OCI-LY1 (cell line): ENCODE data around the gene TRIP10.

Source experiments
- H2AFZ ChIP-seq: fragments of 200-600 bp; sonication (generic), shearing (Covaris generic); 2 replicates; pipeline ENCODE4 v1.6.0; 2014; ENCODE audit warnings: antibody characterized with exemption, mild to moderate bottlenecking, low read length
- H3F3A ChIP-seq: fragments of 200-600 bp; sonication (generic), shearing (Covaris generic); 2 replicates; pipeline ENCODE4 v1.6.0; 2014; ENCODE audit warnings: mild to moderate bottlenecking, antibody characterized with exemption, low read length, moderate library complexity; ENCODE audit not compliant: insufficient read depth
- H3K27ac ChIP-seq: fragments of 200-600 bp; sonication (generic); 2 replicates; pipeline ENCODE4 v1.5.1; 2014; ENCODE audit warnings: low read length, mixed run types, mild to moderate bottlenecking, low read depth; ENCODE audit not compliant: poor library complexity, severe bottlenecking
- H3K27me3 ChIP-seq: fragments of 200-600 bp; sonication (generic); 2 replicates; pipeline ENCODE4 v1.6.0; 2014; ENCODE audit warnings: antibody characterized with exemption, mild to moderate bottlenecking, low read length, moderate library complexity; ENCODE audit not compliant: insufficient read depth
- H3K36me3 ChIP-seq: fragments of 200-600 bp; sonication (generic); 2 replicates; pipeline ENCODE4 v1.6.1; 2014; ENCODE audit warnings: mild to moderate bottlenecking, antibody characterized with exemption, low read length, moderate library complexity, mixed read lengths; ENCODE audit not compliant: insufficient read depth
- H3K4me1 ChIP-seq: fragments of 200-600 bp; sonication (generic); 2 replicates; pipeline ENCODE4 v1.5.1; 2014; ENCODE audit warnings: mild to moderate bottlenecking, low read length, moderate library complexity; ENCODE audit not compliant: insufficient read depth, severe bottlenecking
- H3K4me2 ChIP-seq: fragments of 200-600 bp; sonication (generic), shearing (Covaris generic); 2 replicates; pipeline ENCODE4 v1.6.1; 2014; ENCODE audit warnings: low read length
- H3K4me3 ChIP-seq: fragments of 200-600 bp; sonication (generic); 2 replicates; pipeline ENCODE4 v1.5.1; 2014; ENCODE audit warnings: low read length, low read depth, mild to moderate bottlenecking, mixed read lengths; ENCODE audit not compliant: poor library complexity, severe bottlenecking
- H3K79me2 ChIP-seq: fragments of 200-600 bp; shearing (Covaris generic); 2 replicates; pipeline ENCODE4 v1.6.1; 2016; ENCODE audit warnings: mixed run types, low read length, mixed read lengths; ENCODE audit not compliant: insufficient read depth
- H3K9ac ChIP-seq: fragments of 200-600 bp; sonication (generic), shearing (Covaris generic); 2 replicates; pipeline ENCODE4 v1.6.1; 2014; ENCODE audit warnings: mild to moderate bottlenecking, low read length, mixed read lengths
- H3K9me2 ChIP-seq: fragments of 200-600 bp; sonication (generic), shearing (Covaris generic); 2 replicates; pipeline ENCODE4 v1.6.1; 2014; ENCODE audit warnings: low read depth, mild to moderate bottlenecking, low read length, mixed read lengths
- H3K9me3 ChIP-seq: fragments of 200-600 bp; shearing (Covaris generic); 2 replicates; pipeline ENCODE4 v1.6.1; 2014; ENCODE audit warnings: low read length, mixed read lengths
- H4K20me1 ChIP-seq: fragments of 200-600 bp; sonication (generic), shearing (Covaris generic); 2 replicates; pipeline ENCODE4 v1.6.0; 2016; ENCODE audit warnings: mild to moderate bottlenecking, low read length; ENCODE audit not compliant: insufficient read depth
- EZH2 ChIP-seq: fragments of 200-600 bp; sonication (generic), shearing (Covaris generic); IDR thresholded peaks from 2 replicates; pipeline ENCODE4 v1.8.0; 2017; ENCODE audit warnings: borderline replicate concordance, mixed run types, mild to moderate bottlenecking, antibody characterized with exemption, low read length, moderate library complexity, mixed read lengths
- TF ChIP-seq, protein P1 (sequence below): fragments of 200-600 bp; sonication (generic), shearing (Covaris generic); IDR thresholded peaks from 2 replicates; pipeline ENCODE4 v1.5.1; 2017; ENCODE audit warnings: mild to moderate bottlenecking, antibody characterized with exemption, low read length, moderate library complexity, mixed read lengths

Gene TRIP10

DNA sequence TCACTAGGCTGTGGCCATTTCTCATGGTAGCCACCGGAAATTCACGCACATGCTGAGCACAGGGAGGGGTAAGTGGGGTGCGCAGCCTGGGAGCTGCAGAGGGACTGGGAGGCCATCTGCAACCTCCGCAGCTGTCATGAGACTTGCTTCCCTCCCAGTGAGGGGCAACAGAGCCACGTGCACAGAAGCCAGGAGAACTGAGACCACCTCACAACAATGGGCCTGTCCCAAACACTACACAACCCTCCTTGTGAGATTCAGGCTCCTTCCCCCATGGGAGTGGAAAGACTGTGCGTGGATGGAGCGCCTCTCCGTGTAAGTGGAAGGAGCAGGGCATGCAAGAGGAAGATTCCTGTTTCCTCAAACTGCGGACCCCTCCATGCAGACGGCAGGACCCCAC, 27.9 kb upstream of the TRIP10 start:
- Histone ChIP-seq H3K4me2 (no peak overlapping the region), H3K4me1 (no peaks in the 10 kb centered on the region), H3K9me2 (no peaks in the 10 kb centered on the region), H3K27ac (no peak overlapping the region), H3K79me2 (no peaks in the 10 kb centered on the region), H3K9ac (no peak overlapping the region), H3F3A (no peaks in the 10 kb centered on the region), H2AFZ (no peak overlapping the region), H4K20me1 (no peaks in the 10 kb centered on the region), H3K9me3 (no peaks in the 10 kb centered on the region), H3K27me3 (no peaks in the 10 kb centered on the region; the same call in 1 of the 2 replicates), H3K4me3 (no peak overlapping the region), H3K36me3 (no peaks in the 10 kb centered on the region)
- no peak for TF ChIP-seq EZH2
- TF ChIP-seq, protein P1, sequence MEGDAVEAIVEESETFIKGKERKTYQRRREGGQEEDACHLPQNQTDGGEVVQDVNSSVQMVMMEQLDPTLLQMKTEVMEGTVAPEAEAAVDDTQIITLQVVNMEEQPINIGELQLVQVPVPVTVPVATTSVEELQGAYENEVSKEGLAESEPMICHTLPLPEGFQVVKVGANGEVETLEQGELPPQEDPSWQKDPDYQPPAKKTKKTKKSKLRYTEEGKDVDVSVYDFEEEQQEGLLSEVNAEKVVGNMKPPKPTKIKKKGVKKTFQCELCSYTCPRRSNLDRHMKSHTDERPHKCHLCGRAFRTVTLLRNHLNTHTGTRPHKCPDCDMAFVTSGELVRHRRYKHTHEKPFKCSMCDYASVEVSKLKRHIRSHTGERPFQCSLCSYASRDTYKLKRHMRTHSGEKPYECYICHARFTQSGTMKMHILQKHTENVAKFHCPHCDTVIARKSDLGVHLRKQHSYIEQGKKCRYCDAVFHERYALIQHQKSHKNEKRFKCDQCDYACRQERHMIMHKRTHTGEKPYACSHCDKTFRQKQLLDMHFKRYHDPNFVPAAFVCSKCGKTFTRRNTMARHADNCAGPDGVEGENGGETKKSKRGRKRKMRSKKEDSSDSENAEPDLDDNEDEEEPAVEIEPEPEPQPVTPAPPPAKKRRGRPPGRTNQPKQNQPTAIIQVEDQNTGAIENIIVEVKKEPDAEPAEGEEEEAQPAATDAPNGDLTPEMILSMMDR: no peak

GRCh38 chr19:6712231-6712630, 27.2 kb upstream of the TRIP10 start:
- Histone ChIP-seq H3K79me2 (no peaks in the 10 kb centered on the region), H3K9ac (no peak overlapping the region), H3F3A (no peaks in the 10 kb centered on the region), H3K9me3 (no peaks in the 10 kb centered on the region), H3K4me1 (no peaks in the 10 kb centered on the region), H3K27me3 (no peaks in the 10 kb centered on the region; the same call in 1 of the 2 replicates), H3K36me3 (no peaks in the 10 kb centered on the region), H3K9me2 (no peaks in the 10 kb centered on the region), H2AFZ (no peak overlapping the region), H3K4me2 (no peak overlapping the region), H3K27ac (no peak overlapping the region), H4K20me1 (no peaks in the 10 kb centered on the region), H3K4me3 (no peak overlapping the region)
- TF ChIP-seq, protein P1: no peak
- TF ChIP-seq EZH2: no peak

- H3K4me2 ChIP-seq: no peak overlapping the region
- H3K27me3 ChIP-seq: no peaks in the 10 kb centered on the region; the same call in 1 of the 2 replicates
- H3K9me3 ChIP-seq: no peaks in the 10 kb centered on the region
- no peak overlapping the region for H2AFZ ChIP-seq
- TF ChIP-seq, protein P1: no peak
- no peak for TF ChIP-seq EZH2
- H4K20me1 ChIP-seq: no peaks in the 10 kb centered on the region
- no peaks in the 10 kb centered on the region for H3K36me3 ChIP-seq
- no peaks in the 10 kb centered on the region for H3F3A ChIP-seq
- H3K27ac ChIP-seq: no peak overlapping the region
- no peaks in the 10 kb centered on the region for H3K79me2 ChIP-seq
- H3K4me3 ChIP-seq: no peak overlapping the region
- H3K9me2 ChIP-seq: no peaks in the 10 kb centered on the region
- H3K9ac ChIP-seq: no peak overlapping the region
- no peaks in the 10 kb centered on the region for H3K4me1 ChIP-seq
These were observed 26.5 kb upstream of the TRIP10 start for GRCh38 chr19:6712692-6713670.
